ENCODE data around the gene RPGRIP1.

DNA sequence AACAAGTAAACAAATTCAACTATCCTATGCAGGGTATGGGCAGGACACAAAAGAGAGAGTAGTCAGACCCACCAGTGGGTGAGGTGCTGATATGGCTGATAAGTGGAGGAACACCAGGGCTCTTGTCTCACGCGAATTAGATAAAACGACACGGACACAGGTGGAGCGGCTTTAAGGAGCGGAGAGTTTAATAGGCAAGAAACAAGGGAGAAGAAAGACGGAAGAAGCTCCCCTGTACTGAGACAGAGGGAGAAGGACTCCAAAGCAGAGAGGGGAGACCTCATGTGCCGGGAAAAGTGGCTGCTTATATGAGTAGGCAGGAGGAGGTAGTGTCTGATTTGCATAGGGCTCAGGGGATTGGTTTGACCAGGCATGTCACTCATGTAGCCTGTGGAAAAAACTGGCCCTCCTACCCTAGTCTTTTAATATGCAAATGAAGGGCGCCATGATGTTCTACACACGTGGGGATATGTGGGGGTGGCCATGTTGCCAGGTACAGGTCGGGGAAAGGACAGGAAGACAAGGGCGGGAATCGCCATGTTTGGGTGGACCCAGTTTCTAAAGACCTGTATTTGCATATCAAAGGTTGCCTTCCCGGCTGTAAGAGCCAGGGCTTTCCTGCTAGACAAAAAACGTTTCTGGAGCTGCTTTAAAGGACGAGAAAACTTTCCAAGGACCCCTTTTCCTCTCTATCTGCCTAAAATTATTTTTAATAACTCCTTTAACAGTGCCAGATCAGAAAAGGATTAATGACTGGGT, 28.8 kb downstream of the RPGRIP1 start:
- TF ChIP-seq CTCF (IDR thresholded peaks at IDR 0.05) (no peak), EP300 (IDR thresholded peaks at IDR 0.05) (no peak), POLR2AphosphoS5 (IDR thresholded peaks at IDR 0.05) (peak in 2 of 3 donors; percentile 77 to 86), POLR2A (IDR thresholded peaks at IDR 0.05) (peak in 2 of 4 donors; percentile 3 to 60)

Measured in stomach (tissue), 4 donors.